Retinal pigment epithelial cell (primary cell): ENCODE measurements around the gene SERINC3.

Experiments
- DNase-seq: peaks from one replicate; pipeline ENCODE4 v3.0.0-alpha.2; 2010; ENCODE audit warnings: low read depth
- H3K4me3 ChIP-seq: 2 replicates; pipeline ENCODE4 v1.5.1; 2011; ENCODE audit warnings: mild to moderate bottlenecking, low read length, control low read depth, moderate library complexity
- CTCF ChIP-seq: conservative IDR thresholded peaks from 2 replicates; pipeline ENCODE4 v1.5.1; 2011; ENCODE audit warnings: low read depth, low read length, control low read depth, inconsistent platforms

The SERINC3 gene

GRCh38 chr20:44468044-44468782, 53.7 kb downstream of the SERINC3 start:
- no peak for TF ChIP-seq CTCF
- no peak for DNase-seq
- H3K4me3 ChIP-seq, result no peak overlapping the region

GRCh38 chr20:44467289-44467883, 54.5 kb downstream of the SERINC3 start:
- DNase-seq, result no peak
- no peak for TF ChIP-seq CTCF

GRCh38 chr20:44465001-44465560, 56.8 kb downstream of the SERINC3 start:
- H3K4me3 ChIP-seq, result no peak overlapping the region
- no peak for DNase-seq
- TF ChIP-seq CTCF, result no peak

More at GRCh38 chr20:44467289-44467883, 54.5 kb downstream of the SERINC3 start:
- no peak overlapping the region for H3K4me3 ChIP-seq

GRCh38 chr20:44464514-44464913, 57.4 kb downstream of the SERINC3 start:
- no peak for DNase-seq
- H3K4me3 ChIP-seq, result no peak overlapping the region
- no peak for TF ChIP-seq CTCF

- no peak for DNase-seq
- TF ChIP-seq CTCF, result no peak
- H3K4me3 ChIP-seq, result no peak overlapping the region
Measured at GRCh38 chr20:44463466-44463865, 58.4 kb downstream of the SERINC3 start.

- no peak for TF ChIP-seq CTCF
- no peak overlapping the region for H3K4me3 ChIP-seq
- DNase-seq, result no peak
Measured at GRCh38 chr20:44461803-44462174, 60.1 kb downstream of the SERINC3 start.
